ENCODE results near the gene PACS2.

Gene PACS2

GRCh38 chr14:105408592-105408991 lies 94.0 kb downstream of the PACS2 start:
- no peak for DNase-seq (ENCODE audit: low spot score)

GRCh38 chr14:105409364-105409763 lies 94.8 kb downstream of the PACS2 start:
- no peak for DNase-seq (ENCODE audit: low spot score)

GRCh38 chr14:105410642-105411016 lies 96.1 kb downstream of the PACS2 start:
- DNase-seq (ENCODE audit: low spot score): no peak

- peak; percentile 93 for DNase-seq (ENCODE audit: low spot score)
Measured at GRCh38 chr14:105411017-105411941, 96.7 kb downstream of the PACS2 start.

GRCh38 chr14:105411985-105412770 lies 97.6 kb downstream of the PACS2 start:
- DNase-seq (ENCODE audit: low spot score): no peak

GRCh38 chr14:105412771-105413543 lies 98.4 kb downstream of the PACS2 start:
- DNase-seq (ENCODE audit: low spot score): no peak

- DNase-seq (ENCODE audit: low spot score): no peak
Measured at GRCh38 chr14:105413544-105413886, 99.0 kb downstream of the PACS2 start.

- peak; percentile 86 for DNase-seq (ENCODE audit: low spot score)
Measured at GRCh38 chr14:105414456-105415371, 100.2 kb downstream of the PACS2 start.

- DNase-seq (ENCODE audit: low spot score): no peak
Measured at GRCh38 chr14:105415481-105416428, 101.2 kb downstream of the PACS2 start.

- DNase-seq (ENCODE audit: low spot score): no peak
Measured at GRCh38 chr14:105416671-105417070, 102.1 kb downstream of the PACS2 start.

- no peak for DNase-seq (ENCODE audit: low spot score)
Measured at GRCh38 chr14:105417690-105418121, 103.2 kb downstream of the PACS2 start.

- DNase-seq (ENCODE audit: low spot score): no peak
Measured at GRCh38 chr14:105418269-105419194, 104.0 kb downstream of the PACS2 start.

- peak; percentile 74 for DNase-seq (ENCODE audit: low spot score)
Measured at GRCh38 chr14:105419195-105420091, 104.9 kb downstream of the PACS2 start, which contains the start of gene MTA1. MTA1 (plus strand) TSS chr14:105419827; CDS start chr14:105420036, 209 bp downstream.

GRCh38 chr14:105420101-105420973 lies 105.8 kb downstream of the PACS2 start:
- peak; percentile 48 for DNase-seq (ENCODE audit: low spot score)

GRCh38 chr14:105420974-105421674 lies 106.6 kb downstream of the PACS2 start:
- DNase-seq (ENCODE audit: low spot score): peak; percentile 49

Measured in HuH-7.5 (cell line).